Natural killer cell (primary cell): Measurements from ENCODE around the gene USP19. TPM values are rescaled to one million over a fixed set of nuclear protein-coding genes. Genes with fewer than 3 reads are reported as not detected.

Experiments
- ATAC-seq, 3 donors: fragments of 150-1000 bp in 2 of 3; fragments of 200-7000 bp in 1 of 3; cut with Tn5 transposase; 1 replicate in 1 of 3; 2 replicates in 2 of 3; pipeline ENCODE4 v1.10.0; 2021; ENCODE audit warnings: mild to moderate bottlenecking in 2 of 3, moderate library complexity in 2 of 3
- DNase-seq, 2 donors: peaks; one replicate each; pipeline versions ENCODE4 v3.0.0 to v3.0.0-alpha.2; 2013 to 2021; ENCODE audit warnings: mixed read lengths in 1 of 2
- H3K27ac ChIP-seq: one replicate; pipeline ENCODE4 v1.5.1; 2013; ENCODE audit warnings: mild to moderate bottlenecking, low read length
- H3K27me3 ChIP-seq: one replicate; pipeline ENCODE4 v1.6.1; 2013; ENCODE audit warnings: low read length; ENCODE audit not compliant: control insufficient read depth, insufficient read depth
- H3K36me3 ChIP-seq: one replicate; pipeline ENCODE4 v1.6.1; 2013; ENCODE audit warnings: low read length; ENCODE audit not compliant: control insufficient read depth, insufficient read depth
- H3K4me1 ChIP-seq: one replicate; pipeline ENCODE4 v1.6.1; 2013; ENCODE audit warnings: low read length; ENCODE audit not compliant: control insufficient read depth, insufficient read depth
- H3K4me3 ChIP-seq: one replicate; pipeline ENCODE4 v1.5.1; 2013; ENCODE audit warnings: low read length
- H3K9me3 ChIP-seq: one replicate; pipeline ENCODE4 v1.6.1; 2013; ENCODE audit warnings: low read length; ENCODE audit not compliant: control insufficient read depth, insufficient read depth
- H3K27ac Mint-ChIP-seq, 2 donors: one replicate each; pipeline ENCODE4 v1.8.0; 2022; ENCODE audit warnings: mild to moderate bottlenecking in 2 of 2, mixed read lengths in 2 of 2, moderate library complexity in 1 of 2
- H3K27me3 Mint-ChIP-seq, 2 donors: one replicate each; pipeline ENCODE4 v1.8.0; 2022; ENCODE audit warnings: low read depth in 2 of 2, mixed read lengths in 2 of 2
- H3K36me3 Mint-ChIP-seq: one replicate; pipeline ENCODE4 v1.8.0; 2022; ENCODE audit warnings: mixed read lengths
- H3K4me1 Mint-ChIP-seq, 2 donors: one replicate each; pipeline ENCODE4 v1.8.0; 2022; ENCODE audit warnings: mixed read lengths in 2 of 2
- H3K4me3 Mint-ChIP-seq: one replicate; pipeline ENCODE4 v1.8.0; 2022; ENCODE audit warnings: mild to moderate bottlenecking, moderate library complexity, mixed read lengths
- H3K9me3 Mint-ChIP-seq, 2 donors: one replicate each; pipeline ENCODE4 v1.8.0; 2022; ENCODE audit warnings: mixed read lengths in 2 of 2
- WGBS: methylation state at CpG from one replicate; pipeline ENCODE4 v1.1.7; 2013; ENCODE audit warnings: missing lambda C conversion rate; ENCODE audit not compliant: insufficient coverage; 5-methylcytosine and 5-hydroxymethylcytosine counted together
- intact Hi-C: fragments of 100-400 bp; cut with micrococcal nuclease; formaldehyde crosslinking; loops from one replicate; pipeline ENCODE4 v1.14.2; 2022
- total RNA-seq, 4 donors: library from RNA; stranded (reverse); fragments of 120-200 nt in 1 of 4; gene quantifications; one replicate each; pipeline versions ENCODE4 v1.2.3 to v1.2.4, GENCODE V29; 2013 to 2022
- TF ChIP-seq, protein P1 (sequence below): fragments of 200-600 bp; IDR thresholded peaks from one replicate; pipeline ENCODE4 v1.8.0; 2022; ENCODE audit warnings: antibody characterized with exemption

Gene USP19
- total RNA-seq, 3 donors from 2014 or later (not counting 1 experiment from before 2014, with no cell fraction given): 68.6 to 71.5 (median 68.6) TPM

- DNase-seq: no peak
- H3K36me3 ChIP-seq: peaks cover 38% of the 10 kb centered on the region
- 96% methylated on average over 2 of the region's 2 CpGs for WGBS
- H3K4me3 ChIP-seq: no peak overlapping the region
- no peaks in the 10 kb centered on the region for H3K4me1 ChIP-seq
- Mint-ChIP-seq H3K27me3 (no peaks in the 10 kb centered on the region), H3K36me3 (no peaks in the 10 kb centered on the region), H3K4me1 (peaks cover 10 to 16% of the 10 kb centered on the region in 2 donors), H3K4me3 (no peak overlapping the region), H3K9me3 (no peaks in the 10 kb centered on the region), H3K27ac (no peak overlapping the region)
- intact Hi-C loops: no loop called here
- no peak for ATAC-seq
- TF ChIP-seq, protein P1, sequence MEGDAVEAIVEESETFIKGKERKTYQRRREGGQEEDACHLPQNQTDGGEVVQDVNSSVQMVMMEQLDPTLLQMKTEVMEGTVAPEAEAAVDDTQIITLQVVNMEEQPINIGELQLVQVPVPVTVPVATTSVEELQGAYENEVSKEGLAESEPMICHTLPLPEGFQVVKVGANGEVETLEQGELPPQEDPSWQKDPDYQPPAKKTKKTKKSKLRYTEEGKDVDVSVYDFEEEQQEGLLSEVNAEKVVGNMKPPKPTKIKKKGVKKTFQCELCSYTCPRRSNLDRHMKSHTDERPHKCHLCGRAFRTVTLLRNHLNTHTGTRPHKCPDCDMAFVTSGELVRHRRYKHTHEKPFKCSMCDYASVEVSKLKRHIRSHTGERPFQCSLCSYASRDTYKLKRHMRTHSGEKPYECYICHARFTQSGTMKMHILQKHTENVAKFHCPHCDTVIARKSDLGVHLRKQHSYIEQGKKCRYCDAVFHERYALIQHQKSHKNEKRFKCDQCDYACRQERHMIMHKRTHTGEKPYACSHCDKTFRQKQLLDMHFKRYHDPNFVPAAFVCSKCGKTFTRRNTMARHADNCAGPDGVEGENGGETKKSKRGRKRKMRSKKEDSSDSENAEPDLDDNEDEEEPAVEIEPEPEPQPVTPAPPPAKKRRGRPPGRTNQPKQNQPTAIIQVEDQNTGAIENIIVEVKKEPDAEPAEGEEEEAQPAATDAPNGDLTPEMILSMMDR: no peak
- no peaks in the 10 kb centered on the region for H3K27me3 ChIP-seq
- H3K27ac ChIP-seq: no peak overlapping the region
- no peaks in the 10 kb centered on the region for H3K9me3 ChIP-seq
Observed at GRCh38 chr3:49079270-49079669, 41.4 kb downstream of the USP19 start.

DNA sequence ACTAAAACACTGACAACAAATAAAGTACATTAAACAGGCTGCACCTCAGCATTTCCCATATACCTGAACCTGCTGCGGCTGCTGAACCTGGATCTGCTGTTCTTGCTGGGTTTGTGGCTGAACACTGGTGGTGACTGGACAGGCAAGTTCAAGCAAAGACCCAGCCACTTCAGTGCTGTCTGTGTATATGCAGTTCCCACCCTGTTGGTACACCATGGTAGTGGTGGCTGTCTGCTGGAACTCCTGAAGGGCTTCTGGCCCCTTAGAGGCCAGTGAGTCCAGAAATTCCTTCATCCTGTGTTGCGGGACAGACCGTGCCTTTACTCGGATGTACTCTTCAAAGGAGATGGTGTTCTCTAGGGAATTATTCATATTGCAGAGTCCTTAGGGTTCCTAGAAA is 44.0 kb downstream of the USP19 start:
- Histone ChIP-seq H3K4me1 (no peaks in the 10 kb centered on the region), H3K9me3 (no peaks in the 10 kb centered on the region), H3K4me3 (no peak overlapping the region), H3K36me3 (peaks cover 62% of the 10 kb centered on the region), H3K27me3 (no peaks in the 10 kb centered on the region), H3K27ac (no peak overlapping the region)
- intact Hi-C loops: no loop called here
- peaks cover 10 to 11% of the 10 kb centered on the region in 2 donors for H3K4me1 Mint-ChIP-seq
- no peak for DNase-seq
- ATAC-seq: no peak
- H3K27ac Mint-ChIP-seq: no peak overlapping the region
- TF ChIP-seq, protein P1: no peak
- WGBS: 98% methylated on average over 4 of the region's 4 CpGs
- H3K27me3 Mint-ChIP-seq: no peaks in the 10 kb centered on the region
- H3K36me3 Mint-ChIP-seq: no peaks in the 10 kb centered on the region
- H3K4me3 Mint-ChIP-seq: no peak overlapping the region
- no peaks in the 10 kb centered on the region for H3K9me3 Mint-ChIP-seq

GRCh38 chr3:49076116-49076515 is 44.5 kb downstream of the USP19 start:
- H3K9me3 Mint-ChIP-seq: no peaks in the 10 kb centered on the region
- H3K27me3 ChIP-seq: no peaks in the 10 kb centered on the region
- H3K36me3 Mint-ChIP-seq: no peaks in the 10 kb centered on the region
- no peaks in the 10 kb centered on the region for H3K9me3 ChIP-seq
- H3K4me3 Mint-ChIP-seq: no peak overlapping the region
- H3K4me1 ChIP-seq: no peaks in the 10 kb centered on the region
- no peak overlapping the region for H3K27ac ChIP-seq
- ATAC-seq (no peak), DNase-seq (no peak)
- intact Hi-C loops: no loop called here
- H3K27ac Mint-ChIP-seq: no peak overlapping the region
- no peaks in the 10 kb centered on the region for H3K27me3 Mint-ChIP-seq
- peaks cover 10 to 11% of the 10 kb centered on the region in 2 donors for H3K4me1 Mint-ChIP-seq
- peaks cover 68% of the 10 kb centered on the region for H3K36me3 ChIP-seq
- TF ChIP-seq, protein P1: no peak
- 98% methylated on average over 13 of the region's 13 CpGs for WGBS
- no peak overlapping the region for H3K4me3 ChIP-seq

Other genes with a start within 250 kb of the USP19 start
- 10 to 100 TPM; 29.5 to 64.0 (median 48.3) TPM for gene SLC25A20, start 221.9 kb downstream of the USP19 start, total RNA-seq
- 100 to 1,000 TPM; 239 to 291 (median 243) TPM for gene ARIH2, start 202.0 kb downstream of the USP19 start, total RNA-seq
- gene P4HTM, start 130.6 kb downstream of the USP19 start, total RNA-seq: 10 to 100 TPM; 28.8 to 31.3 (median 30.6) TPM
- gene WDR6, start 113.4 kb downstream of the USP19 start, total RNA-seq: 100 to 1,000 TPM; 113 to 167 (median 129) TPM
- gene DALRD3, start 102.2 kb downstream of the USP19 start, total RNA-seq: 10 to 100 TPM; 16.8 to 20.1 (median 18.0) TPM
- gene NDUFAF3, start 98.7 kb downstream of the USP19 start, total RNA-seq: 10 to 100 TPM; 51.0 to 72.9 (median 66.1) TPM
- gene IMPDH2, start 91.4 kb downstream of the USP19 start, total RNA-seq: 10 to 100 TPM; 45.6 to 85.7 (median 50.0) TPM
- gene QRICH1, start 26.8 kb downstream of the USP19 start, total RNA-seq: 100 to 1,000 TPM; 220 to 230 (median 227) TPM
- gene QARS1, start 16.1 kb downstream of the USP19 start, total RNA-seq: 100 to 1,000 TPM; 250 to 280 (median 258) TPM
- 1 to 10 TPM in 2 of 3 donors, under 1 TPM in 1; 0.75 to 1.7 (median 1.2) TPM for gene LAMB2, start 12.2 kb upstream of the USP19 start, total RNA-seq
- 10 to 100 TPM; 13.8 to 20.6 (median 15.6) TPM for gene CCDC71, start 45.5 kb upstream of the USP19 start, total RNA-seq
- gene KLHDC8B, start 50.8 kb upstream of the USP19 start, total RNA-seq: 1 to 10 TPM; 2.4 to 7.0 (median 3.5) TPM
- 10 to 100 TPM in 2 of 3 donors, 1 to 10 TPM in 1; 8.8 to 12.7 (median 10.8) TPM for gene C3orf62, start 156.4 kb upstream of the USP19 start, total RNA-seq
- 100 to 1,000 TPM; 110 to 138 (median 135) TPM for gene USP4, start 219.2 kb upstream of the USP19 start, total RNA-seq
- 10 to 100 TPM; 34.7 to 70.0 (median 59.1) TPM for gene GPX1, start 237.5 kb upstream of the USP19 start, total RNA-seq